Measurements from ENCODE around the gene MEPCE. TPM values are rescaled to one million over a fixed set of nuclear protein-coding genes. Genes with fewer than 3 reads are reported as not detected.

MEPCE gene
- total RNA-seq, 2 donors from 2014 or later, result 12.6 to 21.9 TPM

GRCh38 chr7:100455206-100455605, 25.6 kb downstream of the MEPCE start:
- Histone ChIP-seq H3K4me1 (peaks cover 0 to 6% of the 10 kb centered on the region in 2 donors), H3K36me3 (no peaks in the 10 kb centered on the region), H3K9me3 (no peaks in the 10 kb centered on the region), H3K27ac (no peak overlapping the region), H3K4me3 (no peak overlapping the region), H3K27me3 (no peaks in the 10 kb centered on the region)
- no peak for TF ChIP-seq CTCF (IDR thresholded peaks at IDR 0.05)
- DNase-seq (ENCODE audit: low spot score), result no peak

GRCh38 chr7:100456562-100456961, 26.9 kb downstream of the MEPCE start:
- Histone ChIP-seq H3K4me3 (no peak overlapping the region), H3K27ac (no peak overlapping the region)
- no peak for DNase-seq (ENCODE audit: low spot score)

GRCh38 chr7:100457033-100457432, 27.4 kb downstream of the MEPCE start:
- H3K4me3 ChIP-seq, result no peak overlapping the region
- no peak for DNase-seq (ENCODE audit: low spot score)
- TF ChIP-seq CTCF (IDR thresholded peaks at IDR 0.05), result no peak
- H3K36me3 ChIP-seq, result no peaks in the 10 kb centered on the region
- H3K4me1 ChIP-seq, result no peaks in the 10 kb centered on the region
- H3K9me3 ChIP-seq, result no peaks in the 10 kb centered on the region
- no peak overlapping the region for H3K27ac ChIP-seq
- H3K27me3 ChIP-seq, result no peaks in the 10 kb centered on the region

More at GRCh38 chr7:100456562-100456961, 26.9 kb downstream of the MEPCE start:
- Histone ChIP-seq H3K36me3 (no peaks in the 10 kb centered on the region), H3K9me3 (no peaks in the 10 kb centered on the region), H3K27me3 (no peaks in the 10 kb centered on the region), H3K4me1 (no peaks in the 10 kb centered on the region)
- TF ChIP-seq CTCF (IDR thresholded peaks at IDR 0.05), result no peak

DNA sequence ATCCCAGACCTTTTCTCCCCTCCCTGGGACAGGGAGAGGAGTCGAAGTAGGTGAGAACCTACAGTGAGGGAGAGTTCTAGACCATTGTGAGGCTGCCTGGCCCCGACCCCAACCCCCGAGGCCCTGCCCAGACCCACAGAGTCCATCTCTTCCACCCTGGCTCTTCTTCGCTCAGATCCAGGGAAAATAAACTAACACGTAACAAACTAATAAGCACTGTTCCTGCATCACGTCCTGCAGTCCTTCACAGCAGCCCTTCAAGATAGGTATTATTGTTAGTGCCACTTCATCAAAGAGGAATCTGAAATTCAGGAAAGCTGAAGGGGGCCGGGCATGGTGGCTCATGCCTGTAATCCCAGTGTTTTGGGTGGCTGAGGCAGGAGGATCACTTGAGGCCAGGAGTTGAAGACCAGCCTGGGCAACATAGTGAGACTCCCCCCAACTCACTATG, 34.6 kb downstream of the MEPCE start, which contains the start of gene SPACDR:
Gene SPACDR (minus strand): TSS at position 51 of the 451 bp plus-strand sequence. CDS start 235 bp downstream, outside the sequence.
- Histone ChIP-seq H3K4me3 (no peak within 1 kb of the TSS), H3K36me3 (peaks cover 7% of the 10 kb centered on the region), H3K27me3 (no peaks in the 10 kb centered on the region), H3K4me1 (peaks cover 0 to 29% of the 10 kb centered on the region in 2 donors), H3K9me3 (no peaks in the 10 kb centered on the region), H3K27ac (no peak within 1 kb of the TSS)
- no peak for TF ChIP-seq CTCF (IDR thresholded peaks at IDR 0.05)
- no peak for DNase-seq (ENCODE audit: low spot score)

DNA sequence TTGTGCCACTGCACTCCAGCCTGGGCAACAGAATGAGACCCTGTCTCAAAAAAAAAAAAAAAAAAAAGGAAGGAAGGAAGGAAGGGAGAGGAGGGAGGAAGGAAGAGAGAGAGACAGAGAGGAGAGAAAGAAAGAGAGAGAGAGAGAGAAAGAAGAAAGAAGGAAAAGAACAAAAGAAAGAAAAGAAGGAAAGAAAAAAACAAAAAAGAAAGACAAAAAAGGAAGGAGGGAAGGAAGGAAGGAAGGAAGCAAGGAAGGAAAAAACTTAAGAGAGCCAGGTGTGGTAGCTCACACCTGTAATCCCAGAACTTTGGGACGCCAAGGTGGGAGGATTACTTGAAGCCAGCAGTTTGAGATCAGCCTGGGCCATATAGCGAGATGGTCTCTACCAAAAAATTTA, 35.2 kb downstream of the MEPCE start:
- H3K36me3 ChIP-seq, result peaks cover 7% of the 10 kb centered on the region
- no peak overlapping the region for H3K27ac ChIP-seq
- no peak for TF ChIP-seq CTCF (IDR thresholded peaks at IDR 0.05)
- H3K4me1 ChIP-seq, result peaks cover 0 to 34% of the 10 kb centered on the region in 2 donors
- H3K4me3 ChIP-seq, result no peak overlapping the region
- no peaks in the 10 kb centered on the region for H3K27me3 ChIP-seq
- DNase-seq (ENCODE audit: low spot score), result no peak
- H3K9me3 ChIP-seq, result no peaks in the 10 kb centered on the region

DNA sequence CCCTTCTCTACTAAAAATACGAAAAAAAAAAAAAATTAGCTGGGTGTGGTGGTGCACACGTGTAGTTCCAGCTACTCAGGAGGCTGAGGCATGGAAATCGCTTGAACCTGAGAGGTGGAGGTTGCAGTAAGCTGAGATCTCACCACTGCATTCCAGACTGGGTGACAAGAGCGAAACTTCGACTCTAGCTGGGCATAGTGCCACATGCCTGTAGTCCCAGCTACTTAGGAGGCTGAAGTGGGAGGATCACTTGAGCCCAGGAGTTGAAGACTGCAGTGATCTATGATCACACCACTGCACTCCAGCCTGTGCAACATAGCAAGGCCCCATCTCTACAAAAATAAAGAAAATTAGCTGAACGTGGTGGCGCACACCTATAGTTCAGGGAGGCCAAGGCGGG, 35.7 kb downstream of the MEPCE start:
- Histone ChIP-seq H3K27ac (no peak overlapping the region), H3K9me3 (no peaks in the 10 kb centered on the region), H3K36me3 (peaks cover 7% of the 10 kb centered on the region), H3K4me3 (no peak overlapping the region), H3K4me1 (peaks cover 0 to 37% of the 10 kb centered on the region in 2 donors), H3K27me3 (no peaks in the 10 kb centered on the region)
- TF ChIP-seq CTCF (IDR thresholded peaks at IDR 0.05), result no peak
- no peak for DNase-seq (ENCODE audit: low spot score)

All from right atrium auricular region (tissue), 2 donors.